ENCODE results near the gene NOM1.

The NOM1 gene

DNA sequence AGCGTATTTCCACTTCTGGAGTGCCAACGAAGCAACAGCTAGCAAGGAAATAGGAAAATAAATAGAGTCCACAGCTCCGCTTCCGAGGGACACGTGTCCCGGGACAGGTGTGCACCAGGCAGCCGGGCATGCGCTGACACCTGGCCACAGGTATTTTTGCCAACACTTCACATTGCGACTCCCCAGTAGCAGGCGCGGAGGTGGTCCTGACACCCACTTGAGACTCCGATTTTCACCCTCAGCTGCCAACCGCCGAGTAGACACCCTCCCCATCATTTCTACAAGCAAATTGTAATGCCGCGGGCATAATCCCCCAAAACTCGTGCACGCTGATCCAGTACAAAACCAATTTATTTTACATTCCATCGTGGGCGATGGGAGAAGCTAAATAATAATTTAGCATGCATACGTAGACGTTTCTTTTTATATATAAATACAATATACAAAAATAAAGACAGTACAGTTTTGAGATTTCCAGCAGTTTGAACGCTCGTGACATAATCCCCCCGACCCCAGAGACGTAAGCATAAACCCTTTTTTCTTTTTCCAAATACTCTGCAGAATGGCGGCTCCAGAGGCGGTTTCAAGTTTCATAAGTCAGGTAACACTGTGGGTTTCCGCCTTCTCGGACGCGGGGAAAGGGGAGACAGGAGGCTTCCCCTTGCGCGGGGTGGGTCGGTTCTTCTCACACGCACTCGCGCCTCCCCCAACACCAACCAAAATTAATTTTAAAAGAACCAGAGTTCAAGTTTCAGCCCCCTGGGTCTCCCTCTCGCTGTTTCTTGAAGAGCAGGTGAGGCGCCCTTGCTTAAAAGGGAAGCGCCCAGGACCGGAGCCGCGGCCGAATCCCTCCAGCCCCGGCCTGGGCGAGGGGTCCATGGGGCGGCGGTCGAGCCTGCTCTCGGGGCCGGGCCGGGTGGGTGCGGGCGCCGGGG is 55.3 kb downstream of the NOM1 start:
- ChIA-PET POLR2A (interaction anchor here (0.7 kb wide), 1 partner anchor 685 kb away, joined by 3 read pairs; no protein-coding TSS in a partner anchor), CTCF (interaction anchor here (1.3 kb wide), 1 partner anchor 10 kb away, joined by 5 read pairs; no protein-coding TSS in a partner anchor)
- H3K9me3 ChIP-seq (ENCODE audit: control extremely low read depth in 1 of 5, control insufficient read depth in 4 of 5, insufficient read depth in 2 of 5, low read depth in 1 of 5, low read length in 4 of 5): no peaks in the 10 kb centered on the region
- 4% methylated on average over 29 of the region's 56 CpGs for WGBS (ENCODE audit: insufficient coverage)
- peaks cover 0 to 32% (median 16%) of the 10 kb centered on the region in 4 experiments for H3K4me1 ChIP-seq (ENCODE audit: control extremely low read depth in 1 of 4, control insufficient read depth in 4 of 4, insufficient read depth in 4 of 4, low read length in 3 of 4)
- peak overlapping the region in 1 of 7 experiments; percentile 5 for H3K4me3 ChIP-seq (ENCODE audit: control insufficient read depth in 1 of 7, extremely low read depth in 1 of 7, insufficient read depth in 4 of 7, low read depth in 2 of 7, low read length in 6 of 7)
- no peak overlapping the region for H3K27ac ChIP-seq (ENCODE audit: insufficient read depth in 1 of 2, low read depth in 1 of 2, low read length in 2 of 2, poor library complexity in 1 of 2, severe bottlenecking in 2 of 2)
- no peak for DNase-seq
- no peaks in the 10 kb centered on the region for H3K36me3 ChIP-seq (ENCODE audit: control insufficient read depth in 4 of 4, insufficient read depth in 4 of 4, low read length in 3 of 4)
- peaks cover 10 to 99% (median 62%) of the 10 kb centered on the region in 5 experiments for H3K27me3 ChIP-seq (replicated peaks in 2 of 5; ENCODE audit: control insufficient read depth in 4 of 5, insufficient read depth in 5 of 5, low read length in 4 of 5)

DNA sequence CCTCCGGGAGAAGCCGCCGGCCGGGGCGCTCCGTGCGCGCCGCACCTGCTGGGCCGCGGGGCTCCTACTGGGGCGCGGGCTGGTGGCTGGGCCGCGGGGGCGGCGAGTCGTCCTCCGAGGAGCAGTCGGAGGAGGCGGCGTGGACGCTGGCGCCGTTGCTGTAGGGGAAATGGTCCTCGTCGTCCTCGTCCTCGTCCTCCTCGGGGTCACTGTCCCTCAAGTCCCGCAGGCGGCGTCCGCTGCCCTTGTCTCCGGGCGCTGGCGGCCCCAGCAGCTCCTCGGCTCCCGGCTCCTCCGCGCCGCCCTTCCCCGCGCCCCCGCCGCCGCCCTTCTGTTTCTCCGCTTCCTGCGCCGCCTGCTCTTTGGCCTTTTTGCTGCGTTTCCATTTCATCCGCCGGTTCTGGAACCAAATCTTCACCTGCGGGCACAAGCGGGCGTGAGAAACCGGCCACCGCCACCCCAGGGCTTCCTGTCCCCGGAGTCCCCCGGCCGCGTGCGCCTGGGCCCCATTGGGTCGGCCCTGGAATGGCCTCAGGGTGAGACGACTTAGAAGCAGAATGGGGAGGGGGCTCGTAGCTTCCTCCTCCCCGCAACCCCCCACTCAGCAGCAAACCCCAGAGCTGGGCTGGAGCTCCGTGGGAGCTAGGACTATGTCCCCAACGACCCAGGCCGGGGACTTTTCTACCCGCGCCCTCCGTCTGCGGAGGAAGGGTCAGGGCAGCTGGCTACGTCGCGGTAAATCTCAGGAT is 56.1 kb downstream of the NOM1 start:
- ChIA-PET CTCF (interaction anchor here (1.2 kb wide), 1 partner anchor 36 kb away, joined by 3 read pairs; no protein-coding TSS in a partner anchor), POLR2A (no interaction called here)
- H3K9me3 ChIP-seq (ENCODE audit: control extremely low read depth in 1 of 5, control insufficient read depth in 4 of 5, insufficient read depth in 2 of 5, low read depth in 1 of 5, low read length in 4 of 5): no peaks in the 10 kb centered on the region
- no peak for DNase-seq
- no peak overlapping the region for H3K27ac ChIP-seq (ENCODE audit: insufficient read depth in 1 of 2, low read depth in 1 of 2, low read length in 2 of 2, poor library complexity in 1 of 2, severe bottlenecking in 2 of 2)
- peaks cover 0 to 35% (median 18%) of the 10 kb centered on the region in 4 experiments for H3K4me1 ChIP-seq (ENCODE audit: control extremely low read depth in 1 of 4, control insufficient read depth in 4 of 4, insufficient read depth in 4 of 4, low read length in 3 of 4)
- peak overlapping the region in 1 of 7 experiments; percentile 5 for H3K4me3 ChIP-seq (ENCODE audit: control insufficient read depth in 1 of 7, extremely low read depth in 1 of 7, insufficient read depth in 4 of 7, low read depth in 2 of 7, low read length in 6 of 7)
- H3K36me3 ChIP-seq (ENCODE audit: control insufficient read depth in 4 of 4, insufficient read depth in 4 of 4, low read length in 3 of 4): no peaks in the 10 kb centered on the region
- 2% methylated on average over 71 of the region's 77 CpGs for WGBS (ENCODE audit: insufficient coverage)
- peaks cover 10 to 97% (median 59%) of the 10 kb centered on the region in 5 experiments for H3K27me3 ChIP-seq (replicated peaks in 2 of 5; ENCODE audit: control insufficient read depth in 4 of 5, insufficient read depth in 5 of 5, low read length in 4 of 5)

DNA sequence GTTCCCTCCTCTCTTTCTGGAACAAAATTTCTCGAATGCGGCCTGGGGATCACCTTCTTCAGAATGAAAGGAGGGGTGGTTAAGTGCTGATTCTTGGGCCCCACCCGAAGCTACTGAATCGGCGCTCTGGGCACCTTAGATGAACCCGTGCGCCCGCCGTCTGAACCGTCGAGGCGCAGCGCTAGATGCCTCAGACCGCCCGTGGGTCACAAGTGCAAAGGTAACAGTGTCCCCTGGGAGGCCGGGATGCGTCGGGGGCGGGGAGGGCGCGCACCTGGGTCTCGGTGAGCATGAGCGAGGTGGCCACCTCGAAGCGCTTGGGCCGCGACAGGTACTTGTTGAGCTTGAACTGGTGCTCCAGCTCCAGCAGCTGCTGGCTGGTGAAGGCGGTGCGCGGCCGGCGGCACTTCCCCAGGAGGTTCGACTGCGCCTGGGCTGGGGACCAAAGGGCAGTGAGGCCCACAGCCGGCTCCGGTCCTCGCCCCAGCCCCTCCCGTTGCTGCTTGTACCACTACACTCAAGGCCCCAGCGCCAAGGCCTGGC is 56.8 kb downstream of the NOM1 start:
- CTCF ChIA-PET: interaction anchor here (1.2 kb wide), 1 partner anchor 37 kb away, joined by 3 read pairs; no protein-coding TSS in a partner anchor
- 4% methylated on average over 31 of the region's 39 CpGs for WGBS (ENCODE audit: insufficient coverage)
- peaks cover 0 to 39% (median 20%) of the 10 kb centered on the region in 4 experiments for H3K4me1 ChIP-seq (ENCODE audit: control extremely low read depth in 1 of 4, control insufficient read depth in 4 of 4, insufficient read depth in 4 of 4, low read length in 3 of 4)
- H3K4me3 ChIP-seq (ENCODE audit: control insufficient read depth in 1 of 7, extremely low read depth in 1 of 7, insufficient read depth in 4 of 7, low read depth in 2 of 7, low read length in 6 of 7): no peak overlapping the region
- peaks cover 6 to 97% (median 58%) of the 10 kb centered on the region in 5 experiments for H3K27me3 ChIP-seq (replicated peaks in 2 of 5; ENCODE audit: control insufficient read depth in 4 of 5, insufficient read depth in 5 of 5, low read length in 4 of 5)
- POLR2A ChIA-PET: no interaction called here
- no peaks in the 10 kb centered on the region for H3K9me3 ChIP-seq (ENCODE audit: control extremely low read depth in 1 of 5, control insufficient read depth in 4 of 5, insufficient read depth in 2 of 5, low read depth in 1 of 5, low read length in 4 of 5)
- DNase-seq: no peak
- H3K36me3 ChIP-seq (ENCODE audit: control insufficient read depth in 4 of 4, insufficient read depth in 4 of 4, low read length in 3 of 4): no peaks in the 10 kb centered on the region
- H3K27ac ChIP-seq (ENCODE audit: insufficient read depth in 1 of 2, low read depth in 1 of 2, low read length in 2 of 2, poor library complexity in 1 of 2, severe bottlenecking in 2 of 2): no peak overlapping the region

DNA sequence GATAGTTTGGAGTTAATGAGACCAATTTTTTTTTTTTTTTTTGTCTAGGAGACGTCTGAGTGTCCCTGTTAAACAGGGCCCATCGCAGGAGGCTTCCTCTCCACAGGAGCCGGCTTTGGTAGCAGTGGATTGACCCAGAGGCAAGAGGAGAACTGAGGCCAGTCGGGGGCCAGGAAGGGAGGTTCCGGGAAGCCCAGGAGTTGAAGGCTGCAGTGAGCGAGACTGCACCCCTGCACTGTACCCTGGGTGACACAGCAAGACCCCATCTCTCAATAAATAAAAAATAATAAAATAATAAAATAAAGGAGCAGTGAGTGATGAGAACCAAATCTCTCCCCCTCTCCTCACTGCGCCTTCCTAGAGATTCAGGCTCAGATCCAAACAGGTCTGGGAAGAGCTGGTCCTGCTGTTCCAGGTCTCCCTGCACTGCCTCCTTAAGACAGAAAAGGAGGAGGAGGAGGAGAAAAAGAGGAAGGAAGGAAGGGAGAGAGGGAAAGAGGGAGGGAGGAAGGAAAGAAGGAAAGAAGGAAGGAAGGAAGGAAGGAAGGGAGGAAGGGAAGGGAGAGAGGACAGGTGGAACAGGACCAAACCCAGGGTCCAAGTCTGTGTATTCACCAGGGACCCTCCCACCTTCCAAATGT is 57.4 kb downstream of the NOM1 start:
- WGBS (ENCODE audit: insufficient coverage): 0% methylated on average over 2 of the region's 7 CpGs
- ChIA-PET CTCF (no interaction called here), POLR2A (no interaction called here)
- H3K27ac ChIP-seq (ENCODE audit: insufficient read depth in 1 of 2, low read depth in 1 of 2, low read length in 2 of 2, poor library complexity in 1 of 2, severe bottlenecking in 2 of 2): no peak overlapping the region
- no peak for DNase-seq
- H3K36me3 ChIP-seq (ENCODE audit: control insufficient read depth in 4 of 4, insufficient read depth in 4 of 4, low read length in 3 of 4): no peaks in the 10 kb centered on the region
- no peak overlapping the region for H3K4me3 ChIP-seq (ENCODE audit: control insufficient read depth in 1 of 7, extremely low read depth in 1 of 7, insufficient read depth in 4 of 7, low read depth in 2 of 7, low read length in 6 of 7)
- H3K27me3 ChIP-seq (replicated peaks in 2 of 5; ENCODE audit: control insufficient read depth in 4 of 5, insufficient read depth in 5 of 5, low read length in 4 of 5): peaks cover 8 to 97% (median 61%) of the 10 kb centered on the region in 5 experiments
- no peaks in the 10 kb centered on the region for H3K9me3 ChIP-seq (ENCODE audit: control extremely low read depth in 1 of 5, control insufficient read depth in 4 of 5, insufficient read depth in 2 of 5, low read depth in 1 of 5, low read length in 4 of 5)
- peaks cover 0 to 42% (median 23%) of the 10 kb centered on the region in 4 experiments for H3K4me1 ChIP-seq (ENCODE audit: control extremely low read depth in 1 of 4, control insufficient read depth in 4 of 4, insufficient read depth in 4 of 4, low read length in 3 of 4)

DNA sequence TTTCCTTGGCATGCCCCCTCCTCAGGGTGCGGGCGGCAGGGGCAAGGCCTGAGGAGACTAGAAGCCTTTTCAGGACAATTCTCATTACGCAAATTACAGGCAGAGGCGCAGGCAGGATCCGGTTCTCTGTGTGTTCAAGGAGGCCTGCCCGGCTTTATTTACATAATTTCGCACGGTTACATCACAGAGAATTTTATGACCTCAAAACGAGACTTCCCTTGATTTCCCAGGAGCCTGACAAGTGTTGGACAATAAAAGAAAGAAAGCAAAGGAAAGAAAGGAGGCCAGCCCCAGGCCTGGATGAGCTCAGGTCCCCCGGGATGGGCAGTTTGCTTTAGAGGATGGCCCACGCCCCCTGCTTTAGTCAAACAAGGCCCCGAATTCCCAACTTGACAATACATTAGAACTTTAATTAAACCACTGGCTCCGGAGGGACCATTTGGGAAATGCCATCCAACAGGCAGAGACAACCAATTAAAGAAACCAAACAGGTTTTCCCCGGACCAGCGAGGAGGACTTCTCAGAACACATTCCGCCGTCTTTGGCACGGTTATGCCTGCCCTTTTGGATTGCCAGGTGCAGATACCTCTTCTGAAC is 58.1 kb downstream of the NOM1 start:
- POLR2A ChIA-PET: no interaction called here

More for the DNA sequence above, 58.1 kb downstream of the NOM1 start:
- Histone ChIP-seq H3K9me3 (ENCODE audit: control extremely low read depth in 1 of 5, control insufficient read depth in 4 of 5, insufficient read depth in 2 of 5, low read depth in 1 of 5, low read length in 4 of 5) (no peaks in the 10 kb centered on the region), H3K4me1 (ENCODE audit: control extremely low read depth in 1 of 4, control insufficient read depth in 4 of 4, insufficient read depth in 4 of 4, low read length in 3 of 4) (peaks cover 0 to 42% (median 23%) of the 10 kb centered on the region in 4 experiments), H3K27ac (ENCODE audit: insufficient read depth in 1 of 2, low read depth in 1 of 2, low read length in 2 of 2, poor library complexity in 1 of 2, severe bottlenecking in 2 of 2) (no peak overlapping the region), H3K4me3 (ENCODE audit: control insufficient read depth in 1 of 7, extremely low read depth in 1 of 7, insufficient read depth in 4 of 7, low read depth in 2 of 7, low read length in 6 of 7) (no peak overlapping the region), H3K36me3 (ENCODE audit: control insufficient read depth in 4 of 4, insufficient read depth in 4 of 4, low read length in 3 of 4) (no peaks in the 10 kb centered on the region), H3K27me3 (replicated peaks in 2 of 5; ENCODE audit: control insufficient read depth in 4 of 5, insufficient read depth in 5 of 5, low read length in 4 of 5) (peaks cover 8 to 97% (median 59%) of the 10 kb centered on the region in 5 experiments)
- CTCF ChIA-PET: interaction anchor here (1.3 kb wide), 1 partner anchor 9 kb away, joined by 3 read pairs; no protein-coding TSS in a partner anchor
- 14% methylated on average over 13 of the region's 18 CpGs for WGBS (ENCODE audit: insufficient coverage)
- DNase-seq: no peak
